HCT116 (cell line): ENCODE data around the gene PRR16. TPM values are rescaled to one million over a fixed set of nuclear protein-coding genes. Genes with fewer than 3 reads are reported as not detected.

Experiments
- ATAC-seq: fragments of 200-7000 bp; cut with Tn5 transposase; 2 replicates; pipeline ENCODE4 v1.9.1; 2020; ENCODE audit warnings: mild to moderate bottlenecking, moderate library complexity
- BruUV-seq: library from RNA; stranded (reverse); fragments of 400-500 nt; replicated peaks from 2 replicates; lab custom pipeline; 2021; lab: Mats Ljungman, UMichigan
- CTCF ChIA-PET: fragments of 300-600 bp; sonication (Branson Sonifier 250); formaldehyde crosslinking; loops from one replicate; lab custom pipeline; 2021; ENCODE audit warnings: antibody characterized with exemption; lab: Charles Lee
- POLR2A ChIA-PET: fragments of 300-600, 350-600 bp; sonication (Branson Sonifier 250); formaldehyde crosslinking; loops from one replicate; lab custom pipeline; 2021; ENCODE audit warnings: antibody characterized with exemption; lab: Charles Lee
- RAD21 ChIA-PET, 2 experiments: fragments of 300-600 bp; sonication (Branson Sonifier 250); formaldehyde crosslinking; loops; one replicate each; lab custom pipeline; 2023; ENCODE audit warnings: low total read pairs in 2 of 2; ENCODE audit not compliant: uncharacterized antibody in 2 of 2, unreplicated experiment in 2 of 2, low non-redundant PET in 1 of 2; lab: Charles Lee
- DNase-seq: peaks from one replicate; pipeline ENCODE4 v3.0.0-alpha.2; 2010; ENCODE audit warnings: low read depth, low spot score
- H2AFZ ChIP-seq: fragments of 200-600 bp; shearing (Covaris generic), sonication (generic); 2 replicates; pipeline ENCODE4 v1.6.1; 2017; ENCODE audit warnings: low read depth, mixed run types, mixed read lengths, antibody characterized with exemption, low read length; ENCODE audit not compliant: poor library complexity, severe bottlenecking
- H3K27ac ChIP-seq: 2 replicates; pipeline ENCODE4 v1.5.1; 2012; ENCODE audit warnings: low read depth, low read length
- H3K27me3 ChIP-seq: fragments of 200-600 bp; sonication (generic); 2 replicates; pipeline ENCODE4 v1.6.1; 2016; ENCODE audit warnings: mixed run types, low read length, mixed read lengths; ENCODE audit not compliant: insufficient read depth
- H3K36me3 ChIP-seq, 2 experiments: fragments of 200-500 bp in 1 of 2; fragments of 200-600 bp in 1 of 2; sonication (Bioruptor generic) in 1 of 2; sonication (generic) in 1 of 2; 2 replicates each; pipeline versions ENCODE4 v1.5.1 to v1.6.1; 2014 to 2016; ENCODE audit warnings: low read length in 2 of 2, inconsistent platforms in 1 of 2, mixed read lengths in 1 of 2, mixed run types in 1 of 2; ENCODE audit not compliant: insufficient read depth in 2 of 2, control insufficient read depth in 1 of 2
- H3K4me1 ChIP-seq, 2 experiments: fragments of 200-600 bp in 1 of 2; sonication (generic) in 1 of 2; 2 replicates each; pipeline versions ENCODE4 v1.5.1 to v1.6.1; 2012 to 2017; ENCODE audit warnings: low read length in 2 of 2, inconsistent platforms in 1 of 2, mild to moderate bottlenecking in 1 of 2, mixed read lengths in 1 of 2, mixed run types in 1 of 2, moderate library complexity in 1 of 2; ENCODE audit not compliant: insufficient read depth in 2 of 2, control insufficient read depth in 1 of 2
- H3K4me2 ChIP-seq: fragments of 200-600 bp; sonication (generic); 2 replicates; pipeline ENCODE4 v1.6.1; 2017; ENCODE audit warnings: mixed run types, low read length, mixed read lengths
- H3K4me3 ChIP-seq, 2 experiments: fragments of 200-600 bp in 1 of 2; sonication (generic) in 1 of 2; replicated peaks in 1 of 2; 2 replicates each; pipeline ENCODE4 v1.5.1; 2011 to 2016; ENCODE audit warnings: low read length in 2 of 2, control low read depth in 1 of 2, low read depth in 1 of 2, mild to moderate bottlenecking in 1 of 2, mixed read lengths in 1 of 2, mixed run types in 1 of 2
- H3K79me2 ChIP-seq: fragments of 200-600 bp; sonication (generic); 2 replicates; pipeline ENCODE4 v1.6.1; 2017; ENCODE audit warnings: mild to moderate bottlenecking, mixed run types, low read length, moderate library complexity, mixed read lengths; ENCODE audit not compliant: insufficient read depth
- H3K9ac ChIP-seq: fragments of 200-600 bp; sonication (generic); 2 replicates; pipeline ENCODE4 v1.6.1; 2016; ENCODE audit warnings: low read length, mixed read lengths
- H3K9me2 ChIP-seq: fragments of 200-600 bp; sonication (generic), shearing (Covaris generic); 2 replicates; pipeline ENCODE4 v1.6.1; 2017; ENCODE audit warnings: mixed run types, mild to moderate bottlenecking, moderate library complexity; ENCODE audit not compliant: insufficient read depth
- H3K9me3 ChIP-seq, 2 experiments: fragments of 200-500 bp in 1 of 2; fragments of 200-600 bp in 1 of 2; sonication (Bioruptor generic) in 1 of 2; sonication (generic) in 1 of 2; 2 replicates each; pipeline ENCODE4 v1.6.1; 2014 to 2017; ENCODE audit warnings: low read length in 2 of 2, mixed read lengths in 2 of 2, inconsistent platforms in 1 of 2, low read depth in 1 of 2, mild to moderate bottlenecking in 1 of 2, mixed run types in 1 of 2, moderate library complexity in 1 of 2; ENCODE audit not compliant: control insufficient read depth in 1 of 2, insufficient read depth in 1 of 2
- H4K20me1 ChIP-seq: fragments of 200-600 bp; sonication (generic), shearing (Covaris generic); 2 replicates; pipeline ENCODE4 v1.6.1; 2017; ENCODE audit warnings: mixed run types, mild to moderate bottlenecking, moderate library complexity; ENCODE audit not compliant: insufficient read depth
- CBX3 ChIP-seq: IDR thresholded peaks from 2 replicates; pipeline ENCODE4 v1.6.1; 2012; ENCODE audit warnings: low read depth
- CEBPB ChIP-seq: IDR thresholded peaks from 2 replicates; pipeline ENCODE4 v1.6.1; 2012; ENCODE audit warnings: low read depth
- EGR1 ChIP-seq: IDR thresholded peaks from 2 replicates; pipeline ENCODE4 v1.6.1; 2012; ENCODE audit warnings: low read depth
- ELF1 ChIP-seq: IDR thresholded peaks from 2 replicates; pipeline ENCODE4 v1.6.1; 2012; ENCODE audit warnings: low read depth, borderline replicate concordance
- EZH2 ChIP-seq: fragments of 200-600 bp; sonication (generic); IDR thresholded peaks from 2 replicates; pipeline ENCODE4 v1.6.1; 2017; ENCODE audit warnings: antibody characterized with exemption, mixed run types
- EZH2phosphoT487 ChIP-seq: fragments of 200-600 bp; IDR thresholded peaks from 2 replicates; pipeline ENCODE4 v1.6.1; 2018; ENCODE audit warnings: antibody characterized with exemption, borderline replicate concordance
- FOSL1 ChIP-seq: IDR thresholded peaks from 2 replicates; pipeline ENCODE4 v1.6.1; 2012; ENCODE audit warnings: low read depth
- JUND ChIP-seq: IDR thresholded peaks from 2 replicates; pipeline ENCODE4 v1.6.1; 2012
- POLR2A ChIP-seq: IDR thresholded peaks from 2 replicates; pipeline ENCODE4 v1.7.0; 2011; ENCODE audit warnings: borderline replicate concordance; ENCODE audit not compliant: insufficient read depth, insufficient read length; ENCODE audit errors: extremely low read depth
- POLR2AphosphoS5 ChIP-seq: IDR thresholded peaks from 2 replicates; pipeline ENCODE4 v1.6.1; 2011; ENCODE audit warnings: mild to moderate bottlenecking, low read depth, low read length, moderate library complexity
- RAD21 ChIP-seq: IDR thresholded peaks from 2 replicates; pipeline ENCODE4 v1.6.1; 2012; ENCODE audit warnings: low read depth, mild to moderate bottlenecking
- REST ChIP-seq: IDR thresholded peaks from 2 replicates; pipeline ENCODE4 v1.6.1; 2012; ENCODE audit warnings: low read depth
- SIN3A ChIP-seq: IDR thresholded peaks from 2 replicates; pipeline ENCODE4 v1.6.1; 2012; ENCODE audit warnings: low read depth
- SRF ChIP-seq: IDR thresholded peaks from 2 replicates; pipeline ENCODE4 v1.6.1; 2012; ENCODE audit warnings: low read depth
- TCF7L2 ChIP-seq: IDR thresholded peaks from 2 replicates; pipeline ENCODE4 v1.7.0; 2011; ENCODE audit warnings: borderline replicate concordance, inconsistent platforms; ENCODE audit not compliant: insufficient read depth, insufficient read length; ENCODE audit errors: extremely low read depth
- ZBTB33 ChIP-seq: IDR thresholded peaks from 2 replicates; pipeline ENCODE4 v1.6.1; 2011; ENCODE audit warnings: mild to moderate bottlenecking, low read length, moderate library complexity; ENCODE audit not compliant: insufficient replicate concordance; ENCODE audit errors: extremely low read depth
- ZFX ChIP-seq: fragments of 450-650 bp; IDR thresholded peaks from 2 replicates; pipeline ENCODE4 v1.6.1; 2017
- ZNF274 ChIP-seq: fragments of 200-500 bp; sonication (Bioruptor generic); IDR thresholded peaks from 2 replicates; pipeline ENCODE4 v1.6.1; 2014; ENCODE audit warnings: mild to moderate bottlenecking, low read depth, low read length, inconsistent platforms
- intact Hi-C: fragments of 100-400 bp; cut with micrococcal nuclease; formaldehyde crosslinking; loops from 2 replicates; pipeline ENCODE4 v1.10.0; 2022
- total RNA-seq: library from RNA; stranded (reverse); gene quantifications from one replicate; pipeline ENCODE4 v1.2.1, GENCODE V29; 2021; ENCODE audit not compliant: unreplicated experiment
- TF ChIP-seq, protein P1 (sequence below), 3 experiments: fragments of 200-600 bp in 1 of 3; sonication (generic) in 1 of 3; IDR thresholded peaks in 2 of 3; conservative IDR thresholded peaks in 1 of 3; 2 replicates each; pipeline ENCODE4 v1.5.1; 2012 to 2017; ENCODE audit warnings: low read depth in 2 of 3, low read length in 2 of 3, antibody characterized with exemption in 1 of 3, borderline replicate concordance in 1 of 3, control low read depth in 1 of 3, mild to moderate bottlenecking in 1 of 3, mixed read lengths in 1 of 3, mixed run types in 1 of 3, moderate library complexity in 1 of 3; ENCODE audit not compliant: insufficient read depth in 1 of 3

The PRR16 gene
- total RNA-seq, 1 experiment from 2014 or later = 0.42 TPM

DNA sequence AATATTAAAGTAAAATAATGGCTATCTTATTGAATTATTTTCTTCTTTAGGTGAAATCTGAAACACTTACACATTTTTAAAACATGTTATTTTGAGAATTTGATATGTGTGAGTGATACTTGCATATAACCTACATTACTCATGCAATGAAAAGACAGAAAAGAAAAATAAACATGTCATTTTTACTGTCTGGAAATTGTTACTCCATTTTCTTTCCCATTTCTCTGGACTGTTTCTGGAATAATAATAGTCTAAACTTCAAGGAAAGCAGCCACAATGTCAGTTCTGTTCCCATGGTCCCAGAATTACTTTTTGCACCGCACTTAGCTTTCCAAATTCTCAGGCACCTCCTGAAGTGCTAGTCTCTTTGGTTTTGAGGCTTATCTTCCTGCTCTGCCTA lies 145.5 kb downstream of the PRR16 start (continued):
- no peak for TF ChIP-seq FOSL1
- no peak for TF ChIP-seq ZNF274
- TF ChIP-seq CBX3 = no peak
- TF ChIP-seq ZBTB33 = no peak
- no peak for TF ChIP-seq TCF7L2
- TF ChIP-seq EZH2 = no peak
- no peak for TF ChIP-seq EGR1
- TF ChIP-seq EZH2phosphoT487 = no peak
- TF ChIP-seq SRF = no peak

DNA sequence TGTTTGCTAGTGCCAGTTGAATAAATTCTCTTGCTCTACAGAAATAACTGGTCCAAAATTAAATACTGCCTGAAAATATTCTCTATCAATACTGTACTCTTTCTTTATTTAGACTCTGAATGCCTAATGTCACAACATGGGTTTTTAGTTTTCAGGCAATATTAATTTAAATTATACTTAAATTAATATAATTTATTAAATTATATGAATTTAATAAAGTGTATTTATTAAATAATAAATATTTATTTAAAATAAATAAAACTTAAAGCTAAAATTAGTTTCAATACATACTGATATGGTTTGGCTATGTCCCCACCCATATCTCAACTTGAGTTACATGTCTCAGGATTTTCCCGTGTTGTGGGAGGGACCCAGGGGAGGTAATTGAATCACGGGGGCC lies 146.0 kb downstream of the PRR16 start:
- BruUV-seq = no TSS peak
- no peaks in the 10 kb centered on the region for H4K20me1 ChIP-seq
- H3K36me3 ChIP-seq = no peaks in the 10 kb centered on the region
- ChIA-PET POLR2A (no interaction called here), CTCF (no interaction called here), RAD21 (no interaction called here)
- no peaks in the 10 kb centered on the region for H3K27me3 ChIP-seq
- no peaks in the 10 kb centered on the region for H3K79me2 ChIP-seq
- H3K27ac ChIP-seq = no peak overlapping the region
- H2AFZ ChIP-seq = no peak overlapping the region
- DNase-seq = no peak
- intact Hi-C loops = no loop called here
- no peak overlapping the region for H3K4me3 ChIP-seq
- H3K9ac ChIP-seq = no peak overlapping the region
- peaks cover 0 to 19% of the 10 kb centered on the region in 2 experiments; a peak in 2 of 4 replicates for H3K4me1 ChIP-seq
- H3K9me3 ChIP-seq = no peaks in the 10 kb centered on the region
- H3K9me2 ChIP-seq = no peaks in the 10 kb centered on the region
- H3K4me2 ChIP-seq = no peak overlapping the region
- ATAC-seq = no peak
- TF ChIP-seq CBX3 = no peak
- TF ChIP-seq POLR2A = no peak
- no peak for TF ChIP-seq EZH2phosphoT487
- TF ChIP-seq JUND = no peak
- TF ChIP-seq REST = no peak
- TF ChIP-seq EZH2 = no peak
- TF ChIP-seq EGR1 = no peak
- no peak for TF ChIP-seq TCF7L2
- TF ChIP-seq SIN3A = no peak
- TF ChIP-seq, protein P1, sequence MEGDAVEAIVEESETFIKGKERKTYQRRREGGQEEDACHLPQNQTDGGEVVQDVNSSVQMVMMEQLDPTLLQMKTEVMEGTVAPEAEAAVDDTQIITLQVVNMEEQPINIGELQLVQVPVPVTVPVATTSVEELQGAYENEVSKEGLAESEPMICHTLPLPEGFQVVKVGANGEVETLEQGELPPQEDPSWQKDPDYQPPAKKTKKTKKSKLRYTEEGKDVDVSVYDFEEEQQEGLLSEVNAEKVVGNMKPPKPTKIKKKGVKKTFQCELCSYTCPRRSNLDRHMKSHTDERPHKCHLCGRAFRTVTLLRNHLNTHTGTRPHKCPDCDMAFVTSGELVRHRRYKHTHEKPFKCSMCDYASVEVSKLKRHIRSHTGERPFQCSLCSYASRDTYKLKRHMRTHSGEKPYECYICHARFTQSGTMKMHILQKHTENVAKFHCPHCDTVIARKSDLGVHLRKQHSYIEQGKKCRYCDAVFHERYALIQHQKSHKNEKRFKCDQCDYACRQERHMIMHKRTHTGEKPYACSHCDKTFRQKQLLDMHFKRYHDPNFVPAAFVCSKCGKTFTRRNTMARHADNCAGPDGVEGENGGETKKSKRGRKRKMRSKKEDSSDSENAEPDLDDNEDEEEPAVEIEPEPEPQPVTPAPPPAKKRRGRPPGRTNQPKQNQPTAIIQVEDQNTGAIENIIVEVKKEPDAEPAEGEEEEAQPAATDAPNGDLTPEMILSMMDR (IDR thresholded peaks at IDR 0.05 in 2 of 3, conservative IDR thresholded peaks at IDR 0.05 in 1 of 3; ENCODE audit: borderline replicate concordance in 1 of 3, insufficient read depth in 1 of 3, low read depth in 2 of 3, low read length in 2 of 3) = no peak
- no peak for TF ChIP-seq POLR2AphosphoS5
- TF ChIP-seq ZFX = no peak
- no peak for TF ChIP-seq RAD21
- TF ChIP-seq FOSL1 = no peak
- TF ChIP-seq ELF1 = no peak
- TF ChIP-seq ZNF274 = no peak
- no peak for TF ChIP-seq CEBPB
